CD14-positive monocyte (primary cell): ENCODE data around the gene PLK1. TPM values are rescaled to one million over a fixed set of nuclear protein-coding genes. Genes with fewer than 3 reads are reported as not detected.

Source experiments
- DNase-seq, 3 donors: peaks; one replicate each; pipeline ENCODE4 v3.0.0-alpha.2; 2011 to 2022
- H2AFZ ChIP-seq: 2 replicates; pipeline ENCODE4 v1.6.0; 2012; ENCODE audit warnings: mild to moderate bottlenecking, low read depth, low read length, inconsistent platforms; ENCODE audit not compliant: insufficient read depth, poor library complexity, severe bottlenecking
- H3K27ac ChIP-seq, 2 donors: 1 replicate in 1 of 2; 2 replicates in 1 of 2; pipeline ENCODE4 v1.5.1; 2012 to 2013; ENCODE audit warnings: low read length in 2 of 2, control low read depth in 1 of 2, inconsistent platforms in 1 of 2, low read depth in 1 of 2, mild to moderate bottlenecking in 1 of 2
- H3K27me3 ChIP-seq, 2 donors: one replicate each; pipeline versions ENCODE4 v1.6.0 to v1.6.1; 2011 to 2013; ENCODE audit warnings: low read length in 2 of 2; ENCODE audit not compliant: control insufficient read depth in 2 of 2, insufficient read depth in 2 of 2
- H3K36me3 ChIP-seq, 2 donors: replicated peaks in 1 of 2; 1 replicate in 1 of 2; 2 replicates in 1 of 2; pipeline versions ENCODE4 v1.5.1 to v1.6.1; 2012 to 2013; ENCODE audit warnings: low read length in 2 of 2, control low read depth in 1 of 2, inconsistent platforms in 1 of 2, mild to moderate bottlenecking in 1 of 2; ENCODE audit not compliant: insufficient read depth in 2 of 2, control insufficient read depth in 1 of 2
- H3K4me1 ChIP-seq, 2 donors: 1 replicate in 1 of 2; 2 replicates in 1 of 2; pipeline versions ENCODE4 v1.5.1 to v1.6.1; 2012 to 2013; ENCODE audit warnings: low read length in 2 of 2, control low read depth in 1 of 2, inconsistent platforms in 1 of 2, mild to moderate bottlenecking in 1 of 2, moderate library complexity in 1 of 2; ENCODE audit not compliant: insufficient read depth in 2 of 2, control insufficient read depth in 1 of 2
- H3K4me2 ChIP-seq: replicated peaks from 2 replicates; pipeline ENCODE3; 2012; ENCODE audit warnings: low read length, moderate library complexity, mild to moderate bottlenecking; ENCODE audit not compliant: poor library complexity, severe bottlenecking; ENCODE audit errors: extremely low read depth
- H3K4me3 ChIP-seq, 3 experiments: fragments of 200-600 bp in 1 of 3; sonication (generic) in 1 of 3; replicated peaks in 1 of 3; 1 replicate in 2 of 3; 2 replicates in 1 of 3; pipeline ENCODE4 v1.5.1; 2011 to 2013; ENCODE audit warnings: low read length in 3 of 3, mild to moderate bottlenecking in 3 of 3, control low read depth in 2 of 3, low read depth in 2 of 3, inconsistent platforms in 1 of 3, moderate library complexity in 1 of 3
- H3K79me2 ChIP-seq: 2 replicates; pipeline ENCODE4 v1.6.0; 2012; ENCODE audit warnings: mild to moderate bottlenecking, control low read depth, inconsistent platforms, low read length, moderate library complexity; ENCODE audit not compliant: insufficient read depth
- H3K9ac ChIP-seq: 2 replicates; pipeline ENCODE4 v1.6.0; 2017; ENCODE audit warnings: low read length, mild to moderate bottlenecking; ENCODE audit not compliant: insufficient read depth, poor library complexity, severe bottlenecking
- H3K9me3 ChIP-seq, 2 donors: replicated peaks in 1 of 2; 1 replicate in 1 of 2; 2 replicates in 1 of 2; pipeline versions ENCODE4 v1.5.1 to v1.6.1; 2012 to 2013; ENCODE audit warnings: low read length in 2 of 2, control low read depth in 1 of 2; ENCODE audit not compliant: control insufficient read depth in 1 of 2, insufficient read depth in 1 of 2
- H4K20me1 ChIP-seq: 2 replicates; pipeline ENCODE4 v1.6.0; 2012; ENCODE audit warnings: mild to moderate bottlenecking, low read length, control low read depth, moderate library complexity; ENCODE audit not compliant: insufficient read depth
- H3K27ac Mint-ChIP-seq, 7 donors: one replicate each; pipeline ENCODE4 v1.8.0; 2020; ENCODE audit warnings: mild to moderate bottlenecking in 7 of 7, mixed read lengths in 7 of 7, moderate library complexity in 6 of 7, inconsistent platforms in 2 of 7
- H3K27me3 Mint-ChIP-seq, 3 donors: one replicate each; pipeline ENCODE4 v1.8.0; 2021 to 2022; ENCODE audit warnings: low read depth in 3 of 3, mild to moderate bottlenecking in 3 of 3, mixed read lengths in 3 of 3, moderate library complexity in 3 of 3, inconsistent platforms in 1 of 3
- H3K36me3 Mint-ChIP-seq, 2 donors: one replicate each; pipeline ENCODE4 v1.8.0; 2020; ENCODE audit warnings: mixed read lengths in 2 of 2, inconsistent platforms in 1 of 2, mild to moderate bottlenecking in 1 of 2
- H3K4me1 Mint-ChIP-seq: one replicate; pipeline ENCODE4 v1.8.0; 2020; ENCODE audit warnings: mild to moderate bottlenecking, mixed read lengths
- H3K4me3 Mint-ChIP-seq, 2 donors: one replicate each; pipeline ENCODE4 v1.8.0; 2020; ENCODE audit warnings: mild to moderate bottlenecking in 2 of 2, mixed read lengths in 2 of 2, moderate library complexity in 1 of 2
- H3K9me3 Mint-ChIP-seq, 7 donors: one replicate each; pipeline ENCODE4 v1.8.0; 2020 to 2022; ENCODE audit warnings: mixed read lengths in 7 of 7, mild to moderate bottlenecking in 6 of 7, moderate library complexity in 6 of 7, inconsistent platforms in 2 of 7
- CTCF ChIP-seq: fragments of 200-600 bp; IDR thresholded peaks from one replicate; pipeline ENCODE4 v1.8.0; 2022; ENCODE audit warnings: antibody characterized with exemption, mild to moderate bottlenecking
- WGBS: methylation state at CpG from one replicate; pipeline ENCODE4 v1.1.5; 2013; ENCODE audit warnings: missing lambda C conversion rate; ENCODE audit not compliant: insufficient coverage; 5-methylcytosine and 5-hydroxymethylcytosine counted together
- intact Hi-C, 2 donors: fragments of 100-400 bp; cut with micrococcal nuclease; formaldehyde crosslinking; loops; one replicate each; pipeline versions ENCODE4 v1.15.0 to v1.15.1; 2023
- polyA plus RNA-seq, 3 donors: library from polyadenylated mRNA; depleted of rRNA in 1 of 3; unstranded in 2 of 3; stranded (reverse) in 1 of 3; fragments of 300-500 nt in 2 of 3; fragments of >200 nt in 1 of 3; fragmentation: Illumina TruSeq in 2 of 3; gene quantifications; 1 replicate in 2 of 3; 2 replicates in 1 of 3; pipeline ENCODE4 v1.2.3, GENCODE V29; 2012 to 2021

PLK1 gene
- polyA plus RNA-seq, 3 donors = 3.5 TPM; not detected in 2

GRCh38 chr16:23634461-23635036 lies 44.1 kb upstream of the PLK1 start:
- Histone ChIP-seq H3K4me3 (no peak overlapping the region), H3K27ac (no peak overlapping the region), H3K36me3 (peaks cover 23 to 56% of the 10 kb centered on the region in 2 donors), H4K20me1 (no peaks in the 10 kb centered on the region), H3K9ac (no peak overlapping the region), H3K79me2 (peaks cover 11% of the 10 kb centered on the region), H3K4me2 (no peak overlapping the region), H3K4me1 (no peaks in the 10 kb centered on the region), H2AFZ (no peak overlapping the region), H3K9me3 (no peaks in the 10 kb centered on the region), H3K27me3 (no peaks in the 10 kb centered on the region)
- no peak for TF ChIP-seq CTCF
- Mint-ChIP-seq H3K27me3 (peaks cover 0 to 2% (median 0%) of the 10 kb centered on the region in 3 donors), H3K4me1 (no peaks in the 10 kb centered on the region), H3K4me3 (no peak overlapping the region), H3K9me3 (no peaks in the 10 kb centered on the region), H3K27ac (no peak overlapping the region), H3K36me3 (peaks cover 40 to 47% of the 10 kb centered on the region in 2 donors)
- DNase-seq = no peak
- intact Hi-C loops = no loop called here
- WGBS = no CpG with 5 or more reads among the region's 4 CpGs

GRCh38 chr16:23635958-23636357 lies 42.7 kb upstream of the PLK1 start:
- Mint-ChIP-seq H3K4me1 (peaks cover 10% of the 10 kb centered on the region), H3K27me3 (peaks cover 0 to 2% (median 0%) of the 10 kb centered on the region in 3 donors), H3K9me3 (no peaks in the 10 kb centered on the region), H3K36me3 (peaks cover 31 to 36% of the 10 kb centered on the region in 2 donors), H3K27ac (peak overlapping the region in 1 of 7 donors; percentile 30), H3K4me3 (no peak overlapping the region)
- no peak for TF ChIP-seq CTCF
- H3K79me2 ChIP-seq = peaks cover 25% of the 10 kb centered on the region
- DNase-seq = no peak
- no peaks in the 10 kb centered on the region for H3K9me3 ChIP-seq
- intact Hi-C loops = no loop called here
- H3K9ac ChIP-seq = no peak overlapping the region
- H4K20me1 ChIP-seq = no peaks in the 10 kb centered on the region
- H3K36me3 ChIP-seq = peaks cover 16 to 46% of the 10 kb centered on the region in 2 donors
- H3K4me2 ChIP-seq = no peak overlapping the region
- no peak overlapping the region for H3K27ac ChIP-seq
- H3K4me3 ChIP-seq = no peak overlapping the region
- no peaks in the 10 kb centered on the region for H3K27me3 ChIP-seq
- no peak overlapping the region for H2AFZ ChIP-seq
- peaks cover 9 to 11% of the 10 kb centered on the region in 2 donors for H3K4me1 ChIP-seq
